Nephron progenitor cell (in vitro differentiated cells): ENCODE data around the gene SLC25A41.
A peak's percentile ranks its signal among the peaks of the same experiment; 100 is the strongest.

Experiments used
- DNase-seq: peaks from one replicate; pipeline ENCODE4 v3.0.0; 2021
- H3K27ac Mint-ChIP-seq: 2 replicates; pipeline ENCODE4 v1.8.0; 2021; ENCODE audit warnings: mild to moderate bottlenecking, moderate library complexity, mixed read lengths
- H3K27me3 Mint-ChIP-seq: 2 replicates; pipeline ENCODE4 v1.8.0; 2021; ENCODE audit warnings: mild to moderate bottlenecking, low read depth, mixed read lengths; ENCODE audit not compliant: poor library complexity
- H3K36me3 Mint-ChIP-seq: 2 replicates; pipeline ENCODE4 v1.8.0; 2021; ENCODE audit warnings: low read depth, mixed read lengths
- H3K4me1 Mint-ChIP-seq: 2 replicates; pipeline ENCODE4 v1.8.0; 2021; ENCODE audit warnings: mixed read lengths
- H3K4me3 Mint-ChIP-seq: 2 replicates; pipeline ENCODE4 v1.8.0; 2021; ENCODE audit warnings: mild to moderate bottlenecking, moderate library complexity, mixed read lengths
- H3K9me3 Mint-ChIP-seq: 2 replicates; pipeline ENCODE4 v1.8.0; 2021; ENCODE audit warnings: mild to moderate bottlenecking, moderate library complexity, mixed read lengths
- CTCF ChIP-seq: fragments of 200-600 bp; sonication (generic); IDR thresholded peaks from 2 replicates; pipeline ENCODE4 v1.5.0; 2021; ENCODE audit warnings: antibody characterized with exemption

SLC25A41 gene

GRCh38 chr19:6416658-6417405 is 16.7 kb downstream of the SLC25A41 start:
- H3K36me3 Mint-ChIP-seq, result peaks cover 45% of the 10 kb centered on the region
- peaks cover 32% of the 10 kb centered on the region for H3K4me1 Mint-ChIP-seq
- no peaks in the 10 kb centered on the region for H3K27me3 Mint-ChIP-seq
- TF ChIP-seq CTCF, result no peak
- DNase-seq, result no peak
- no peak overlapping the region for H3K4me3 Mint-ChIP-seq
- H3K9me3 Mint-ChIP-seq, result no peaks in the 10 kb centered on the region
- H3K27ac Mint-ChIP-seq, result no peak overlapping the region

GRCh38 chr19:6415591-6416190 is 17.9 kb downstream of the SLC25A41 start:
- Mint-ChIP-seq H3K36me3 (peaks cover 39% of the 10 kb centered on the region), H3K4me3 (no peak overlapping the region), H3K9me3 (no peaks in the 10 kb centered on the region), H3K27me3 (no peaks in the 10 kb centered on the region), H3K27ac (no peak overlapping the region), H3K4me1 (peaks cover 21% of the 10 kb centered on the region)
- no peak for TF ChIP-seq CTCF
- no peak for DNase-seq

- H3K27ac Mint-ChIP-seq, result peak overlapping the region; percentile 97
- H3K4me3 Mint-ChIP-seq, result no peak overlapping the region
- no peaks in the 10 kb centered on the region for H3K27me3 Mint-ChIP-seq
- no peak for DNase-seq
- no peaks in the 10 kb centered on the region for H3K9me3 Mint-ChIP-seq
- TF ChIP-seq CTCF, result no peak
- H3K4me1 Mint-ChIP-seq, result peaks cover 14% of the 10 kb centered on the region
- peaks cover 34% of the 10 kb centered on the region for H3K36me3 Mint-ChIP-seq
These were observed 18.6 kb downstream of the SLC25A41 start for GRCh38 chr19:6414793-6415590.

- TF ChIP-seq CTCF, result no peak
- no peak for DNase-seq
- Mint-ChIP-seq H3K36me3 (peaks cover 24% of the 10 kb centered on the region), H3K27ac (peak overlapping the region; percentile 97), H3K9me3 (no peaks in the 10 kb centered on the region), H3K4me1 (peaks cover 10% of the 10 kb centered on the region), H3K4me3 (no peak overlapping the region), H3K27me3 (no peaks in the 10 kb centered on the region)
These were observed 19.6 kb downstream of the SLC25A41 start for GRCh38 chr19:6413721-6414643.

GRCh38 chr19:6413291-6413690 is 20.3 kb downstream of the SLC25A41 start:
- Mint-ChIP-seq H3K36me3 (peaks cover 17% of the 10 kb centered on the region), H3K4me1 (peaks cover 10% of the 10 kb centered on the region), H3K4me3 (no peak overlapping the region), H3K27ac (peak overlapping the region; percentile 97), H3K9me3 (no peaks in the 10 kb centered on the region), H3K27me3 (no peaks in the 10 kb centered on the region)
- no peak for TF ChIP-seq CTCF
- DNase-seq, result no peak
